Coronary artery (tissue), 2 donors: ENCODE data around the gene CTNNA3.
"Not testable (repeated sequence)": the region's sequence is repeated elsewhere in the genome, so short reads cannot be mapped to it uniquely, and the experiment has no call there.

Source experiments
- DNase-seq: peaks from one replicate; pipeline ENCODE4 v3.0.0-alpha.2; 2017; ENCODE audit warnings: low spot score
- H3K27ac ChIP-seq, 2 donors: fragments of 200-600 bp; sonication (generic); one replicate each; pipeline ENCODE4 v1.5.1; 2016 to 2019
- H3K4me3 ChIP-seq: fragments of 200-600 bp; sonication (generic); 2 replicates; pipeline ENCODE4 v1.5.1; 2016; ENCODE audit warnings: mild to moderate bottlenecking, moderate library complexity
- TF ChIP-seq, protein P1 (sequence below): fragments of 200-600 bp; sonication (generic); IDR thresholded peaks from one replicate; pipeline ENCODE4 v1.5.1; 2019; ENCODE audit warnings: antibody characterized with exemption

CTNNA3 gene

GRCh38 chr10:67696029-67696428 is at the start of gene CTNNA3:
Gene CTNNA3, minus strand, starts transcription at chr10:67696195.
- Histone ChIP-seq H3K4me3 (peak within 1 kb of the TSS; percentile 59), H3K27ac (peak within 1 kb of the TSS; percentile 46 to 61)
- no peak for DNase-seq
- TF ChIP-seq, protein P1, sequence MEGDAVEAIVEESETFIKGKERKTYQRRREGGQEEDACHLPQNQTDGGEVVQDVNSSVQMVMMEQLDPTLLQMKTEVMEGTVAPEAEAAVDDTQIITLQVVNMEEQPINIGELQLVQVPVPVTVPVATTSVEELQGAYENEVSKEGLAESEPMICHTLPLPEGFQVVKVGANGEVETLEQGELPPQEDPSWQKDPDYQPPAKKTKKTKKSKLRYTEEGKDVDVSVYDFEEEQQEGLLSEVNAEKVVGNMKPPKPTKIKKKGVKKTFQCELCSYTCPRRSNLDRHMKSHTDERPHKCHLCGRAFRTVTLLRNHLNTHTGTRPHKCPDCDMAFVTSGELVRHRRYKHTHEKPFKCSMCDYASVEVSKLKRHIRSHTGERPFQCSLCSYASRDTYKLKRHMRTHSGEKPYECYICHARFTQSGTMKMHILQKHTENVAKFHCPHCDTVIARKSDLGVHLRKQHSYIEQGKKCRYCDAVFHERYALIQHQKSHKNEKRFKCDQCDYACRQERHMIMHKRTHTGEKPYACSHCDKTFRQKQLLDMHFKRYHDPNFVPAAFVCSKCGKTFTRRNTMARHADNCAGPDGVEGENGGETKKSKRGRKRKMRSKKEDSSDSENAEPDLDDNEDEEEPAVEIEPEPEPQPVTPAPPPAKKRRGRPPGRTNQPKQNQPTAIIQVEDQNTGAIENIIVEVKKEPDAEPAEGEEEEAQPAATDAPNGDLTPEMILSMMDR, result no peak

DNA sequence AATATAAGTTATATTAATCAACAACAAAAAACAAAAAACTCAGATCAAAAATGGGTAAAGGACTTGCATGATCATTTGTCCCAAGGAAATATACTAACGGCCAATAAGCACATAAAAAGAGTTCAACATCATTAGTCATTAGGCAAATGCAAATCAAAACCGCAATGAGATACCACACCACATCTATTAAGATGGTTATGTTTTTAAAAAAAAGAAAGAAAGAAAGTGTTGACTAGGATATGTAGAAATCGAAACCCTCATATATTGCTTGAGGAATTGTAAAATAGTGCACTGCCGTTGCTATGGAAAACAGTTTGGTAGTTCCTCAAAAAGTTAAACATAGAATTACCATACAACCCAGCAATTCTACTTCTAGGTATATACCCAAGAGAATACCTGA is 39.4 kb upstream of the CTNNA3 start:
- TF ChIP-seq, protein P1, result no peak
- DNase-seq, result no peak
- no peak overlapping the region for H3K4me3 ChIP-seq
- H3K27ac ChIP-seq, result no peak overlapping the region

GRCh38 chr10:67733511-67733910 is 37.5 kb upstream of the CTNNA3 start:
- TF ChIP-seq, protein P1, result no peak
- H3K4me3 ChIP-seq, result no peak overlapping the region
- DNase-seq, result no peak
- no peak overlapping the region for H3K27ac ChIP-seq

GRCh38 chr10:67725567-67725966 is 29.6 kb upstream of the CTNNA3 start:
- Histone ChIP-seq H3K4me3 (no peak overlapping the region), H3K27ac (no peak overlapping the region)
- TF ChIP-seq, protein P1, result no peak
- no peak for DNase-seq

DNA sequence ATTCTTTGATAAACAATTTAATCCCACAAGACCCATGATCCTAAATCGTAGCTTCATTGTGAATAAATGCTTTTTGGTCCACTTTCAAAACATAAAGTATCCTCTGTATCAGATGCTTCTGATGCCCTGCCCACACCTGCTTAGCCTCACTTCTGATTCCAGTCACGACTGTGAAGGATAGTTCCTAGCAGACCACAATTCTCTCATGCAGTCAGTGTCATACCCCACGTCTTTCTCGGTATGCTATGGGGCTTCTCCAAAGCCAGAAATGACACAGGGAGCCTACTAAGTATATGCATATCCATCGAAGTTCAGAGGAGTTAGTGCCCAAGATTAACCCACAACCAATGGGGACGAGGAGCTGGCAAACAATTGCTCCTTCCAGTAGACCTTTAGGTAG is 27.6 kb upstream of the CTNNA3 start:
- no peak for DNase-seq
- no peak overlapping the region for H3K27ac ChIP-seq
- TF ChIP-seq, protein P1, result no peak
- no peak overlapping the region for H3K4me3 ChIP-seq

- DNase-seq, result no peak
- H3K4me3 ChIP-seq, result no peak overlapping the region
- H3K27ac ChIP-seq, result no peak overlapping the region
- TF ChIP-seq, protein P1, result no peak
Observed at GRCh38 chr10:67722113-67722512, 26.1 kb upstream of the CTNNA3 start.

DNA sequence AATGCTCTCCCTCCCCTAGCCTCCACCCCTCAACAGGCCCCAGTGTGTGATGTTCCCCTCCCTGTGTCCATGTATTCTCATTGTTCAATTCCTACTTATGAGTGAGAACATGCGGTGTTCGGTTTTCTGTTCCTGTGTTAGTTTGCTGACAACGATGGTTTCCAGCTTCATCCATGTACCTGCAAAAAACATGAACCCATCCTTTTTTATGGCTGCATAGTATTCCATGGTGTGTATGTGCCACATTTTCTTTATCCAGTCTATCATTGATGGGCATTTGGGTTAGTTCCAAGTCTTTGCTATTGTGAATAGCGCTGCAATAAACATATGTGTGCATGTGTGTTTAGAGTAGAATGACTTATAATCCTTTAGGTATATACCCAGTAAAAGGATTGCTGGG is 20.5 kb upstream of the CTNNA3 start:
- DNase-seq, H3K4me3 ChIP-seq, H3K27ac ChIP-seq: not testable (repeated sequence)

DNA sequence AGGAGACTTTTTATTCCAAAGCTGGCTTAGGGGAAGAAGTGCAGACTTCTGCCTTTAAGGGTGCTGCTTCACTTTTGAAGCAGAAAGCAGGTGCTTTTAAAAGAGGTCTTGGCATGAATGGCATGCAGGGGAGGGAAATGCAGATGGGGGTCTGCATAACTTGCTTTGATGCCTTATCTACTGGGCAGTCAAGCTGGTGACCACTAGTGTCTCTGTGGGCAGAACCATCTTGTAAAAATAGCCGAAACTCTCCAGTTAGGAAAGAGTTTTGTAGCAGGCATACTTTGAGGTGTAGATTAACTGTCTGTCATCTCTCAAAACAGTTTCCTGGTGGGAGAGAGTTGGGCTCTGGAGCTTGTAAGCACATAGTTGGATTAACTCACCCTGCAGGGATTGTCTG is 9.9 kb upstream of the CTNNA3 start:
- TF ChIP-seq, protein P1, result no peak
- Histone ChIP-seq H3K27ac (no peak overlapping the region), H3K4me3 (no peak overlapping the region)
- DNase-seq, result no peak

- H3K4me3 ChIP-seq, H3K27ac ChIP-seq, DNase-seq: not testable (repeated sequence)
Observed at GRCh38 chr10:67699613-67700270, 3.7 kb upstream of the CTNNA3 start.
